Activated CD4-positive, alpha-beta T cell treated with anti-CD3 and anti-CD28 coated beads, Interleukin-2, amount 50 U/mL, for 24 hours (primary cell): ENCODE data around the gene STAP2.

Experiments
- DNase-seq, 2 donors: peaks; one replicate each; pipeline ENCODE4 v3.0.0-alpha.2; 2020; ENCODE audit warnings: low read depth in 1 of 2, low spot score in 1 of 2

The STAP2 gene

DNA sequence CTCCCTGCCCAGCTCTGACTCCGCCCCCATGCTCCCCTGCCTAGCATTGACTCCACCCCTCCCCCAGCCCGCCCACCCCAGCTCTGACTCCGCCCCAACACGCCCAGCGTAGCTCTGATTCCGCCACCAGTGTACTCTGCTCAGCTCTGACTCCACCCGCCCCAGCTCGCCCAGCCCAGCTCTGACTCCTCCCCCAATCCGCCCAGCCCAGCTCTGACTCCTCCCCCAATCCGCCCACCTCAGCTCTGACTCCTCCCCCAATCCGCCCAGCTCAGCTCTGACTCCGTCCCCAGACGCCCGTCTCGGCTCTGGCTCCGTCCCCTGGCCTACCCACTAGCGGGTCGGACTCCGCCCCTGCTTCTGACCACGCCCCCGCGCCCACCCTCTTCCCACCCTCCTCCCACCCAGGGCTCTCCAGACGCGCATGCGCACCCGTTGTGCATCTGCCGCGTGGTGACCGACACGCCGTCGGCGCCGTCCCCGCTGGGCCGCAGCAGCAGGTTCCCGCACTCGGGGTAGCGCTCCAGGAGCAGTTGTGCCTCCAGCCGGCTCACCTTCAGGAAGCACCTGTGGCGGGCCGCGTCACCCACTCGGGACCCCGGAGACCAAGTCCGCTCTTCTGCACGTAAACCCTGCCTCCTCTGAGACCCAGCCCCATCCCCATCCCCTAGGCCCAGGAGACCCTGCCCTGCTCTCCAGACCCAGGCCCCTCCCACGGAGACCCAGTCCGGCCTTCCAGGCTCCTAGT lies 10.2 kb downstream of the STAP2 start:
- DNase-seq, result peak; percentile 94 to 99

DNA sequence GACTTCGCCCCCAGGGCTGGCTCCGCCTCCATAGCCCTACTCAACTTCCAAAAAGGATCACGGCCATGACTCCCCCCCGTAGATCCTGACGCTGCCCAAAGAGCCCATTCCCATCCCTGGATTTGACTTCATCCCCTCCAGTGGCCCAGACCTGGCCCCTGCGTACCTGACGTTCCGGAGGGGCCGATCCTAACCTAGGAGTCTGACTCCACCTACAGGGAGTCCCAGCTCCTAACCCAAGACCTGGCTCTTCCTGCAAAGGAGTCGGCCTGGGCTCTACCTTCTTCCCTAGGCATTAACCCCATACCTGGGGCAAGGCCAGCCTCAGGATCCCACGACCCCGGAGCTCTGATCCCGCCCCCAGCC lies 10.8 kb downstream of the STAP2 start:
- peak in 1 of 2 donors; percentile 8 for DNase-seq

DNA sequence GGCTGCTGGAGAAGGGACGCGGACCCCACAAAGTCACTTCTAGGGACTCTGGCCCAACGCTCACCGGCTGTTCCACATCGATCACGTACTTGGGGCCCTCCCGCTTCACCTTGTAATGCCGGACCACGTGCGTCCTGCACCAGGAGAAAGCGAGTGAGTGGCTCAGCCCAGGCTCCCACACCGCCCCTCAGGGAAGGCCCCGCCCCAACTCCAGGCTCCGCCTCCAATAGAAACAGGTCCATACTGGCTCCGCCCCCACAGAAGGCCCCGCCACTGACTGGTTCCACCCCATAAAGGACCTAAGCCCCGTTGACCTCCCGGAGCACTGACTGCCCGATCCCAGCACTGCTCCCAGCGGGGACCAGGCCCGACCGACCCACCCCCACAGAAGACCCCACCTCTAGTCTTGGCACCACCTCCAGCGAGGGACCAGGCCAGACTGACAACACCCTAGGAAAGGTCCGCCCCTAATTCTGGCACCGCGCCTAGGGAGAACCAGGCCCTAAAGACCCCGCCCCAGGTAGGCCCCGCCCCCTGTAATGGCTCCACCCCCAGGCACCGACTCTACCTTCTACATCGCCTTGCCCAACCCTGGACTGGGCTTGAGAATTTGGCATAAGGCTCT lies 11.3 kb downstream of the STAP2 start:
- DNase-seq, result peak; percentile 21 to 71

DNA sequence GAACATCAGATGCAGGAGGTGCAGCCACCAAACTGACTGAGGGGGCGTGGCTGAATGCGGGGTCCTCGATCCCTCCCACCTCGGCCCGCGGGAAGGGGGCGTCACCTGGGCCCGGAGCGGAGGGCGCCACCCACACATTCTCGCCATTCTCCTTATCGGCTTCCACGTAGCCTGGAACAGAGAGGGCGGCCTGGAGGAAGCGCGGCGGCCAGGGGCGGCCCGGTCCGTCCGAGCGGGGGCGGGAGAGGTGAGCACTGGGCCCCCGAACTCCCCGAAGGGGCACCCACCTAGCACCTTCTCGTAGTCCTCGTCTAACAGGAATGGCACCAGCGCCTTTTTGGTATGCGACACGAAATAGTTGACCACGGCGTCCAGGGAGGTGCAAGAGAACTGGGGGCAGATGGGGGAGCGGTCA lies 11.8 kb downstream of the STAP2 start:
- no peak for DNase-seq

DNA sequence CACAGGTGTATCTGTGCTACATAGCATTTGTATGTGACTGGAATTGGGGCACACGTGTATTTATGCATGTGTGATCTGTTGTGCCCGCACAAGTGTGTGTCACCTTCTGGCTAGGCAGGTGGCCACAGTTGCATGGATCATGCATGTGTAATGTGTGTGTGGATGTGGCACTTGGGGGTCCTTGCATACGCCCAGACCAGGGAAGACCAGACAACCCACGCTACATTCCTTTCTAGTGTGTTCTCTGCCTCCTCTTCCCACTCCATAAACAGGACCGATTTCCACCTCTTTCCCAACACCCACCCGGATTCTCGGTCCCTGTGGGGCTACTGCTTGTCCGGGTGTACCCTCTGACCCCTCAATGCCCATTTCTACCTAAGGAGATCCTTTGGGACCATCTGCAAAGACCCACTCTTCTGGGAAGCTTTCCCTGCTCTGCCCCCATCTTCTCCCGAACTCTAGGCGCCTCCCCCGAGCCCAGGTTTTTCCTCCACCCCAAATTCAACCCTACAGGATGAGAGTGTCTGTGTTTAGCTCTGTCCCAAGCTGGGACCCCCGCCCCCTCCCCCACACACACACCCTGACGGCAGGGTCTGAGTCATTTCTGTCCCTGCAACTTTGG lies 12.3 kb downstream of the STAP2 start:
- DNase-seq, result no peak

DNA sequence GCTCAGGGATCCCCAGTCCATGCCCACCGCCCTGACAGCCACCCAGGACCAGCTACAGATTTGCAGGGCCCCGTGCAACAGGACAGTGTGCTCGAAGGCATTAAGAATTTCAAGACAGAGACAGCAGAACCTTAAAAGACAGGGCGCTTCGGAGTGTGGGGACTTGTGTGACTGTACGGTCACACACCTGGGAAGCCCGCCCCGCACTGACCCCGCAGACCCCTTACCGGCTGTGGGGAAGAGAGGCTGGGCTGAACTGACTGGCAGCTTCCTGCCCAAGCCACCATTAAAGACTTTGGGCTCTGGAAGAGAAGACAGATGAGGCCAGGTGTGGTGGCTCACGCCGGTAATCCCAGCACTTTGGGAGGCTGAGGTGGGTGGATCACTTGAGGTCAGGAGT lies 14.4 kb downstream of the STAP2 start:
- no peak for DNase-seq

DNA sequence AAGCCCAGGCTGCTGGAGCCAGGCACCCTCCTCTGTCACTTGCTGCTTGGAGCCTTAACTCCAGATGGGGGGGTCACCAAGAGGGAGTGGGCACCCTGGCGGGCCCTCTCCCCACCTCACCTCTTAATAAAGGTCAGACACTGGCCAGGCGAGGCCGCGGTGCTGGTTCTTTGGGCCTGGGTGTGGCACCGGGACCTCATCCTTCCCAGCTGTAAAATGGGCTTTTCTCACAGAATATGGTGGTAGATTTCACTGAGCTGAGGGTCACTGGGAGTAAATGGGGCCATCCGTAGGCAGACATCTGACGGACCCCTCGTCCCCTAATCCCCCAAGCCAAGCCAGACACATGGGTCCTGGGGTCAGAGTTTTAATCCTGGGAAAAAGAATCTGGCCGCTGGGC lies 14.9 kb downstream of the STAP2 start:
- DNase-seq, result no peak

DNA sequence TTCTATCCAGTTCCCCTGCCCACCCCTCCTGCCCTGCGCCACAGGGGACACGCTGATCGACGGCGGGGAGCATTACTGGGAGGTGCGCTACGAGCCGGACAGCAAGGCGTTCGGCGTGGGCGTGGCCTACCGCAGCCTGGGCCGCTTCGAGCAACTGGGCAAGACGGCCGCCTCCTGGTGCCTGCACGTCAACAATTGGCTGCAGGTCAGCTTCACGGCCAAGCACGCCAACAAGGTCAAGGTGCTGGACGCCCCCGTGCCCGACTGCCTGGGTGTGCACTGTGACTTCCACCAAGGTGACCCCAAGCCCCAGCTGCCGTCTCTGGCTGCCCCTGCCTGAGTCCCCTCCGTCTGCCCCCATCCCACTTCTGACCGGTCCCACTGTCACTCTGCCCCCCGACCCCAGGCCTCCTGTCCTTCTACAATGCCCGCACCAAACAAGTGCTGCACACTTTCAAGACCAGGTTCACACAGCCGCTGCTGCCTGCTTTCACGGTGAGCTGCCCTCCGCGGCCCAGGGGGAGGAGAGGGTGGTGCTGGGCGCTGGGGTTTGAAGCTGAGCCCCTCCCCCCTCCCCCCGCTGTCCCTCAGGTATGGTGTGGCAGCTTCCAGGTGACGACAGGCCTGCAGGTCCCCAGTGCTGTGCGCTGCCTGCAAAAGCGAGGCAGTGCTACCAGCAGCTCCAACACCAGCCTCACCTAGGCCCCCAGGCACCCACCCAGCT lies 15.5 kb downstream of the STAP2 start:
- DNase-seq, result no peak

DNA sequence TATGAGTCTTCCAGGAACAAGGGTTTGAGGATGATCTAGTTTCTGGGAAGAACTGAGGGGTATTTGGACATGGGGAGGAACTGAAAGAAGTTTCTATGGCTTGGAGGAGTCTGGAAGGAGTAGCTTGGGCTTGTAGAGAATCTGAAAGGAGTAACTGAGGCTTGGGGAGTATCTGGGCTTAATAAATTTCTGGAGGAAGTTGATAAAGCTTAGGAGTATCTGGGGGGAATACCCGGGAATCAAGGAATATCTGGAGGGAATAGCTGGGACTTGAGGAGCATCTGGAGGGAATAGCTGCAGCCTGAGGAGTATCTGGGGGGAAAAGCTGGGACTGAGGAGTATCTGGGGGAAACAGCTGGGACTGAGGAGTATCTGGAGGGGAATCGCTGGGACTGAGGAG lies 18.2 kb downstream of the STAP2 start:
- no peak for DNase-seq

DNA sequence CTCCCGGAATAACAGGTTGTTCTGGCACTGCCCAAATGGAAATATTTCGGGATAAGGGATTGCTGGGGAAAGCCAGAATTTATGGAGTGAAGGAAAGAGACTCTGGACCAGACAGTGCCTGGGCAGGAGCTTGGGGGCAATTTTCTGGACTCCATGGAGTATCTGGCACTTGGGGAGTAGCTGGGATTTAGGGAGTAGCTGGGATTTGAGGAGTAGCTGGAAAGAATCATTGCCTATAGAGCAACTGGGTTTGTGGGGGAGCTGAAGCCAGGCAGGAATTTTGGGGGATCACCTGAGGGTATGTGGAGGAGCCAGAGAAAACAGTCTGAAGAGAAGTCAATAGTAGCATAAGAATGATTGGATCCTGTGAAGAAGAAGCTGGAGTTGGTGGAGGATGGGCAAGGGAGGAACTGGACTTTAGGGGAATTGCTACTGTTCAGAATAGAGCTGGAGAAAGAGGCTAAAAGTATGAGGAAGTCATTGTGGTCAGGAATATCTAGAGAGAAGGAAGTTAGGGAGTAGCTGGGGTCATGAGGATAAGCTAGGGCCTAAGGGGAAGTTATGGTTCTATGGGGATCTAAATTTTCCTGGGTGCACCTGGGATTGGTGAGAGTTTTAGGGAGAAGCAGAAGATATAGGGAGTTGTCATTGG lies 19.4 kb downstream of the STAP2 start:
- no peak for DNase-seq

DNA sequence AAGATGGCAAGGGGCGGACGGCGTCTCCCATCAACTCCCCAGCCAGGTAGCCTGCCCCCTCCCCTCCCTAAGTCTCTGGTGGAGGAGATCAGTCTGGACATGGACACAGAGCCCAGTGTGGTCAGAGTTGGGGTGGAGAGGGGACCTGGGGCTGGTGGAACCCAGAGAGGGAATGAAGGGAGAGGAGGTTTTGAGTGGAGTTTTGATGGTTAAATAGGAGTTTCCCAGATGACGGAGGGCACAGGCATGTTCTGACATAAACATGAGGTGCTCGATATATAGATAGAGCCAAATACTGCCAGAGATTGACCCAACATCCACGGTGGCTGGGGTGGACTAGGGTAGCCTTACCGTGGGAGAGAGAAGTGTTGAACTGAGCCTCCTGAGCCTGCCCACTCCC lies 20.2 kb downstream of the STAP2 start:
- no peak for DNase-seq

DNA sequence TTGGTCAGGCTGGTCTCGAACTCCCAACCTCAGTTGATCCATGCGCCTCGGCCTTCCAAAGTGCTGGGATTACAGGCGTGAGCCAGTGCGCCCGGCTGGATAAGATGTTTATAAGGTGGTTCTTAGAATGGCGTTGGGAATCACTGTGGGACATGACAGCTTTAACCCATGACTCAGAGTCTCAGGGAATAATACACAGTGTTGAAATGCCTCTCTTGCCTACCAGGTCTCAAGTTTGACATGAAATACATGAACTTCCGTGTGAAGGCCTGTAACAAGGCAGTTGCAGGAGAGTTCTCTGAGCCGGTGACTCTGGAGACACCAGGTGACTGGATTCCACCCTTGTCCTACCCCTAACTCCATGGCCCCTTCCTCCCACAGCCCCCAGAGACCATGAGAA lies 21.7 kb downstream of the STAP2 start:
- no peak for DNase-seq

DNA sequence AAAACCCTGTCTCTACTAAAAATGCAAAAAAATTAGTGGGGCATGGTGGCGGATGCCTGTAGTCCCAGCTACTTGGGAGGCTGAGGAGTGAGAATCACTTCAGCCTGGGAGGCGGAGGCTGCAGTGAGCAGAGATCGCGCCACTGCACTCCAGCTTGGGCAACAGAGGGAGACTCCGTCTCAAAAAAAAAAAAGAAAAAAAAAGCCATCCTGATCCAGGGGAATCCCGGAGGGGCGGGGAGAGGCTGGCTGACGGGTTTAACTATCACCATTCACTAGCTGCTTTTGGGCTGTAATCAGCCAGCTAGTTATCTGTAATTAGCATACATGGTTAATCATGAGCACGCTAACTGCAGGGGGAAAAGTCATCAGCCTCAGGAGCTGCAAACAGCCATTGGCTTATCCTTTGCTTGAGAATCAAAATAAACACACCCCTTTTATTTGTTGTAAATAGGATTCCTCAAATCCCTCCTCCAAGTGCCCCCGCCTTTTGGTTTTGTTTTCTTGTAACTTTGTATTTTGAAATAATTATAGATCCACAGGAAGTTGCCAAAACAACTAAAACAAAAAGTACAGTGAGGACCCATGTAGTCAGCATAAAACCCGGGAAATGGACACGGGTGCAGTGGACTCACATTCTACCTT lies 24.7 kb downstream of the STAP2 start:
- no peak for DNase-seq

DNA sequence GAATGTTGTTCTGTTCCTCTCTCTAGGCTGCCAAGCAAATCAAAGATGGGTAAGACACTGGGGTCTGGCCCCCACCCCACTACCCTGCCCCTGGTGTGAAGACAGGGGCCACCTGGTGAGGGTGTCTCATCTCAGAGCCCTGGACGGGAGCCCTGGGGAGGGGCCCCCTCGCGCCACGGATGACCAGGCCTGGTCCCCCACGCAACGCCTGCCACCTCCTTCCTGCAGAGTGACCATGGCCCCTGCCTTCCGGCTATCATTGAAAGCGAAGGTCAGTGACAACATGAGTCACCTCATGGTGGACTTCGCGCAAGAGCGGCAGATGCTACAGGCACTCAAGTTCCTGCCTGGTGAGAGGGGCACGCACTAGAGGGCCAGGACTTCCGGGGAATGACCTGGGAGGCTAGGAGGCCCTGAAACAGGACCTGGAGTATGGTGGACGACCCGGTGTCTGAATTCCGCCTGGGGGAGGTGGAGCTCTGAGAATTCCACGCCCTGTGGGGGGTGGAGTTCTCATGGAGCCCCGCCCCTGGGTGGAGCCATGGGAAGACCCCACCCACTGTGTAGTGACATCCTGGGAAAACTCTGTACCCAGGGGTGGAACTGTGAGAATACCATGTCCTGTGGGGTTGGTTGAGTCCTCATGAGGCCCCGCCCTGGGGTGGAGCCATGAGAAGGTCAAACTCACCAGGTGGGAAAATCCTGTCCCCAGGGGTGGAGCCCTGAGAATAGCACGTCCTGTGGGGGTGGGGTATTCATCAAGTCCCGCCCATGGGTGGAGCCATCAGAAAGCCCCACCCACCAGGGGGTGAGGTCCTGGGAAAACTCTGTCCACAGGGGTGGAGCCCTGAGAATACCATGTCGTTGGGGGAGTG lies 28.1 kb downstream of the STAP2 start:
- no peak for DNase-seq

DNA sequence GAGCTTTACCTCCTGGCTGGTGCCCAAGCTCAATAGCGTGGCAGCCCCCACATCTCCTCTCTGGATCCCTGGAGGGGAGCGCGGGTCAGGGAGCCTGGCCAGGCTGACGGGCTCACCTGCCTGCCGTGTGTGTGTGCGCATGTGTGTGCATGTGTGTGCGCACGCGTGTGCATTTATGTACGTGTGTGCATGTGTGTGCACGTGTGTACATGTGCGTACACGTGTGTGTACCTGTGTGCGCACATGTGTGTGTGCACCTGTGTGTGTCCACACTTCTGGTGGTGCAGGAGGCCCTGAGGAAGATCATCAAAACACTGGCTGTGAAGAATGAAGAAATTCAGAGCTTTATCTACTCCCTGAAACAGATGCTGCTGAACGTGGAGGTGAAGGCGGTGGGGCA lies 33.0 kb downstream of the STAP2 start:
- no peak for DNase-seq

DNA sequence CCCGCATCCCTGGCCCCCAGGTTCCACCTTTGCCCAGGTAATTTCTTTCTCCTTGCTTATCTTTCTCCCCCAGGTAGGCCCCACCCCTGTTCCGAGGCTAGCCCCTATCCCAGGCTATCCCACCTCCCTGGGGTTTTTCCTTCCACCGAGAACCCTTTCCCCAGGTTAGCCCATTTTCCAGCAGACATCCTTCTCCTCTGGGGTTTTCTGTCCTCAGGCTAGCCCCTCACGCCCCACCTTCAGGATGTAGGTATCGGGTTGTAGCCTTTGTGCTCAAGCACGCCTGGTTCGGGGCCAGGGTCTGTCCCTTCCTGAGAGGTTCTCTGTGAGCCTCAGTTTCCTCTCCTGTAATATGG lies 33.4 kb downstream of the STAP2 start:
- no peak for DNase-seq

DNA sequence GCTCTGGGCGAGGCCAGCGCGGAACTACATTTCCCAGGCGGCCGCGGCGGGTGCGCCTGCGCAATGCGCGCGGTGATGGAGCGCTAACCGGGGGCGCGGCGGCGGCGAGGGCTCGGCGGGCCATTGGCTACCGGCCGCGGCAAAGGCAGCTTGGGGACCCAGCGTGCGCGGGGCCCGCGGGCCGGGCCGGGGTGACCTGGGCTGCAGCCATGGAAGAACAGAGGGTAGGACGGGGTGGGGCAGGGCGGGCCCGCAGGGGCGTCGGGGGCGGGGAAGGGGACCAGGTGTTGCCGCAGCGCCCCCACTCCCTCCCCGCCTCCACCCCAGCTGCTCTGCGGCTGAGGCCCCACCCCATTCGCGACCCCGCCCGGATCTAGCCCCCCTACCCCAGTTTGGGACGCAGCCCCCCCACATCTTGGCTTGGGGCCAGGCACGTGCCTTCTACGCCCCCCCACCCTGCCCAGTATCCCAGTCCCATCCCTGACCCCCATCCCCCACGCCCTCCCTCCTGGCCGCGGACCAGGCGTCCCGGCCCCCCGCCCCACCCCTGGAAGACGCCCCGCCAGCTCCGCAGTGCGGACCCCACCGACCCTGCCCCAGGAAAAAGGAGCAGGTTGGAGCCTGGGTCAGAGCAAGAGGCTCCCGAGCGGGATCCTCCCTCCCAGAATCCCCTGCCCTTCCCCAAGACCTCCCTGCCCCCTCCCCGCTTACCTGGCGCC lies 33.9 kb downstream of the STAP2 start, which contains the start of gene FSD1:
Gene FSD1 (plus strand): TSS at position 61 of the 719 bp plus-strand sequence. CDS start 149 bp downstream, at position 210.
- peak; percentile 48 to 60 for DNase-seq

DNA sequence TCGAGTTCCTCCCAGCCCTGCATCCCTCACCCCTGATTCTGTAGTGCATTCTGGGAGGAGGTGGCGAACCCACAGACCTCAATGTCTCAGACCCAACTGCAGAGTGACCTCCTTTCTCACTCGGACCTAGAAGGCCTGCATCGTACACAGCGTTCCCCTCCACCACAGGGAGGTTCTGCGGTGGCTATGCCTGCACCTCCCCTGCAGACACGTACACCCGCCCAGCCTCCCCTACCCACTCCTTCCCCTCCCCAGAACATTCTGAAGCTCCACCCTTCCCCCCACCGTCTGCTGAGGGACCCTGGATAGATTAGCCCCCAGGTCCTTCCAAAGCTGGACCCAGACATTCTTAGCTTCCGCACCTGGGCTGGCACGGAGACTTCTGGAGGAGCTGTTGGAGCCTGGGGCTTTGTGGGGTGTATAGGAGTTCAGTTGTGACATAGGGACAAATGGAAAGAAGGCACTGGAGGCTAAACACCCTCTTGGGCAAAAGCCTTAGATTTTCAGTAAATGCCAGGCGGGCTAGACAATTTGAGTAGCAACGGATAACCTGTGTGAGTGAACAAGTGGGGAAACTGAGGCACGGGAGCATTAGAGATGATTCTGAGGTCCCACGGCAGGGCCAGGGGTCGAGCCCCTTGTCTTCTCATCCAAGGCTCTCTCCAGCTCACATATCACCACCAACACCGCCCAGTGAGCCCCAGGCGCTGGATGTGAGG lies 34.6 kb downstream of the STAP2 start:
- no peak for DNase-seq

DNA sequence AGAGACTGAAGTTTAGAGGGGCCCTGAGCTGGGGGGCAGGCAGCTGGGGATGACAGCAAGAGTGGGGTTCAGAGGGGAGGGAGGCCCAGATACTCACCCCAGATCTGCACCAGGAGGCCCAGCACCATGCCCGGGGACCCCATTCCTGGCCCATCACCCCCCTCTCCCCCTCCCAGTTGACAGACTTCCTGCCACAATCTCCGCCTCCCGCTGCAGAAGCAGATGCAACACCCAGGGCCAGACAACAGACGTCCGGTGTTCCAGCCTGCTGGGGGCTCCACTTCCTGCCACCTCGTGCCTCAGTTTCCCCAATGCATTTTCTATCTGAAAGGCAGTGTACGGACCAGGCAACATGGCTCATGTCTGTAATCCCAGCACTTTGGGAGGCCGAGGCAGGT lies 36.4 kb downstream of the STAP2 start, which contains the start of gene TMIGD2:
Gene TMIGD2 (minus strand): TSS at position 147 of the 398 bp plus-strand sequence. CDS start 4 bp downstream, at position 143.
- DNase-seq, result no peak
